HG03280 (cell line): Measurements from ENCODE around the gene PLCL2.

Experiments used
- ATAC-seq: cut with Tn5 transposase; IDR thresholded peaks from one replicate; pipeline ENCODE4 v1.9.1; 2021; ENCODE audit warnings: mild to moderate bottlenecking, moderate library complexity; ENCODE audit not compliant: unreplicated experiment

The PLCL2 gene

DNA sequence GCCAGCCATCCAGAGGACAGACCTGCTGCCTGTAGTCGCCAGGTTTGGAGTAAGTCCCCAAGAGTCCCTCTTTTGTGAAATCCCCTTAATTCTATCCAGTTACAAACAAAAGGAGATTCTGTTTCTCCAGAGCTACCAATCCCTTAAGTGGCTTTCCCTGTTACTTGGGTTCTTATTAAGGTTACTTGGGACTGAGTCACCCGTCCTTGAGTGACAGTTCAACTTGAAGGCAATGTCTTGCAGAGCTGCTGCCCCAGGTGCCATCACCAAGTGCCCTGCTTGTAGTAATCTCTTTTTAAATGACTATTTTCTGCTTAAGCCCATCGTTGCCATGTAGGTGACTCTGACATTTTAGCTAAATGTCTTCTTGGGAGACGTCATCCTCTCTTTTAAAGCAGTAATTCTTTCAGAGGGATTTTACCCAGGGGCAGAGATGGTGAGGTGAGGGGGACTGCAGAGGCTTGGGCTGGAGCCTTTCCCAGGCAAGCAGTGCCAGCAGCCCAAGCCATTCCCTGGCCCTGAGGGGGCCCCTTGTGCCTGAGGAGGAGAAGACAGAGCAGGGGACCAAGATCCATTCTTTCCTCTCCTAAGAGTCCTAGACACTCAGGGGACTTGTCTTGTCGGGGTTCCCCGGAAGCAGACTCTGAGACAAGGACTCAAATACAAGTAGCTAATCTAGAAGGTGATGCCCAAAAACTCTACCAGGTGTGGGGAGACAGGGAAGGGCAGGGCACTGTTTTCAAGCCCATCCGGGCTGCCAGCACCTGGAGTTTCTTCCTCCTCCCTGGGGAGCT lies 253.7 kb downstream of the PLCL2 start:
- no peak for ATAC-seq
